ENCODE data around the gene USP32. TPM values are rescaled to one million over a fixed set of nuclear protein-coding genes. Genes with fewer than 3 reads are reported as not detected.
A peak's percentile ranks its signal among the peaks of the same experiment; 100 is the strongest.
"Not testable (repeated sequence)": the region's sequence is repeated elsewhere in the genome, so short reads cannot be mapped to it uniquely, and the experiment has no call there.

The USP32 gene
- total RNA-seq, 1 experiment from 2014 or later = 73.5 TPM

GRCh38 chr17:60229188-60229802, 162.6 kb downstream of the USP32 start:
- H4K20me1 ChIP-seq (ENCODE audit: control insufficient read depth, insufficient read depth, insufficient read length) = no peaks in the 10 kb centered on the region
- no peak overlapping the region for H2BK5ac ChIP-seq (ENCODE audit: insufficient read length, low read length)
- no peak overlapping the region for H3K4me2 ChIP-seq (ENCODE audit: insufficient read depth, insufficient read length, low read length)
- H3K18ac ChIP-seq (ENCODE audit: insufficient read length, low read depth, low read length) = no peak overlapping the region
- no peaks in the 10 kb centered on the region for H3K9me3 ChIP-seq (ENCODE audit: control insufficient read depth, low read depth, low read length)
- H3K27ac Mint-ChIP-seq = no peak overlapping the region
- no peaks in the 10 kb centered on the region for H3K4me1 ChIP-seq (ENCODE audit: insufficient read depth, low read length)
- H4K91ac ChIP-seq (ENCODE audit: insufficient read length, low read depth, low read length) = no peak overlapping the region
- no peaks in the 10 kb centered on the region for H3K79me2 ChIP-seq (ENCODE audit: insufficient read depth, low read length)
- no CpG with 5 or more reads among the region's 3 CpGs for WGBS (ENCODE audit: extremely low coverage, insufficient read length, low lambda C conversion rate)
- peaks cover under 1 to 2% of the 10 kb centered on the region in 2 experiments; a peak in 2 of 4 replicates for H3K4me1 Mint-ChIP-seq
- no peak overlapping the region for H3K4me3 Mint-ChIP-seq
- no peak overlapping the region for H3K27ac ChIP-seq (ENCODE audit: insufficient read length, low read depth, low read length)
- H2AK5ac ChIP-seq (ENCODE audit: insufficient read length, low read length) = no peak overlapping the region
- H4K5ac ChIP-seq (ENCODE audit: insufficient read length, low read depth, low read length) = no peak overlapping the region
- peaks cover 2 to 24% (median 15%) of the 10 kb centered on the region in 3 experiments; a peak in 6 of 7 replicates for H3K36me3 Mint-ChIP-seq (ENCODE audit: insufficient read depth in 1 of 3, low read depth in 3 of 3)
- no peak overlapping the region for H4K8ac ChIP-seq (replicated peaks; ENCODE audit: insufficient read length, low read depth, low read length)
- H2BK15ac ChIP-seq (ENCODE audit: low read depth, low read length) = no peak overlapping the region
- H2AFZ ChIP-seq (ENCODE audit: low read length) = no peak overlapping the region
- H3K9me3 Mint-ChIP-seq = no peaks in the 10 kb centered on the region
- H3K23me2 ChIP-seq (ENCODE audit: insufficient read length, low read depth, low read length, poor library complexity, severe bottlenecking) = no peaks in the 10 kb centered on the region
- no peak overlapping the region for H3K9ac ChIP-seq (ENCODE audit: extremely low read depth, insufficient read length, low read length)
- no peak overlapping the region for H3K14ac ChIP-seq (ENCODE audit: insufficient read depth, low read length)
- no peak overlapping the region for H3K23ac ChIP-seq (ENCODE audit: insufficient read length, low read depth, low read length)
- H3K4ac ChIP-seq (ENCODE audit: low read depth, low read length) = no peak overlapping the region
- no peak overlapping the region for H3K56ac ChIP-seq (ENCODE audit: insufficient read length, low read depth, low read length)
- DNase-seq = no peak
- no peaks in the 10 kb centered on the region for H3K27me3 Mint-ChIP-seq (ENCODE audit: low read depth)
- H2BK12ac ChIP-seq (ENCODE audit: insufficient read length, low read depth, low read length) = no peak overlapping the region
- H3K79me1 ChIP-seq (ENCODE audit: insufficient read depth, low read depth, low read length, poor library complexity, severe bottlenecking) = no peaks in the 10 kb centered on the region
- H3T11ph ChIP-seq (ENCODE audit: low read length) = no peak overlapping the region
- no peak overlapping the region for H2BK20ac ChIP-seq (ENCODE audit: low read depth, low read length, poor library complexity, severe bottlenecking)
- no peaks in the 10 kb centered on the region for H3K27me3 ChIP-seq (ENCODE audit: insufficient read depth, low read length)
- TF ChIP-seq CTCF (conservative IDR thresholded peaks at IDR 0.05) = peak; percentile 42
- H2BK120ac ChIP-seq (ENCODE audit: low read depth, low read length, poor library complexity, severe bottlenecking) = no peak overlapping the region

DNA sequence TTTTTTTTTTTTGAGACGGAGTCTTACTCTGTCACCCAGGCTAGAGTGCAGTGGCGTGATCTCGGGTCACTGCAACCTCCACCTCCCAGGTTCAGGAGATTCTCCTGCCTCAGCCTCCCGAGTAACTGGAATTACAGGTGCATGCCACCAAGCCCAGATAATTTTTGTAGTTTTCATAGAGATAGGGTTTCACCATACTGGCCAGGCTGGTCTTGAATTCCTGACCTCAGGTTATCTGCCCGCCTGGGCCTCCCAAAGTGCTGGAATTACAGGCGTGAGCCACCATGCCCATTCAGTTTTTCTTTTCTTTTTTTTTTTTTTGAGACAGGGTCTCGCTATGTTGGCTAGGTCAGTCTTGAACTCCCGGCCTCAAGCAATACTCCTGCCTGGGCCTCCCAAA, 164.7 kb downstream of the USP32 start:
- not testable (repeated sequence) for H3K79me2 ChIP-seq (ENCODE audit: insufficient read depth, low read length); H3K4me1 ChIP-seq (ENCODE audit: insufficient read depth, low read length); H3K4me2 ChIP-seq (ENCODE audit: insufficient read depth, insufficient read length, low read length); H3K23me2 ChIP-seq (ENCODE audit: insufficient read length, low read depth, low read length, poor library complexity, severe bottlenecking); H4K20me1 ChIP-seq (ENCODE audit: control insufficient read depth, insufficient read depth, insufficient read length); H2BK12ac ChIP-seq (ENCODE audit: insufficient read length, low read depth, low read length); H3K4me1 Mint-ChIP-seq; H4K8ac ChIP-seq (replicated peaks; ENCODE audit: insufficient read length, low read depth, low read length); H3K79me1 ChIP-seq (ENCODE audit: insufficient read depth, low read depth, low read length, poor library complexity, severe bottlenecking); H2BK15ac ChIP-seq (ENCODE audit: low read depth, low read length); H2BK120ac ChIP-seq (ENCODE audit: low read depth, low read length, poor library complexity, severe bottlenecking); H3K56ac ChIP-seq (ENCODE audit: insufficient read length, low read depth, low read length); H2BK5ac ChIP-seq (ENCODE audit: insufficient read length, low read length); H3K27me3 Mint-ChIP-seq (ENCODE audit: low read depth); H3K18ac ChIP-seq (ENCODE audit: insufficient read length, low read depth, low read length); H3K14ac ChIP-seq (ENCODE audit: insufficient read depth, low read length); DNase-seq; H2AFZ ChIP-seq (ENCODE audit: low read length); H3K27ac Mint-ChIP-seq; H4K5ac ChIP-seq (ENCODE audit: insufficient read length, low read depth, low read length); H3K9me3 ChIP-seq (ENCODE audit: control insufficient read depth, low read depth, low read length); H3K27me3 ChIP-seq (ENCODE audit: insufficient read depth, low read length); H4K91ac ChIP-seq (ENCODE audit: insufficient read length, low read depth, low read length); H3K4me3 Mint-ChIP-seq; H3T11ph ChIP-seq (ENCODE audit: low read length); H3K9ac ChIP-seq (ENCODE audit: extremely low read depth, insufficient read length, low read length); H3K4ac ChIP-seq (ENCODE audit: low read depth, low read length); H2BK20ac ChIP-seq (ENCODE audit: low read depth, low read length, poor library complexity, severe bottlenecking); H2AK5ac ChIP-seq (ENCODE audit: insufficient read length, low read length); H3K23ac ChIP-seq (ENCODE audit: insufficient read length, low read depth, low read length); H3K9me3 Mint-ChIP-seq; H3K27ac ChIP-seq (ENCODE audit: insufficient read length, low read depth, low read length)
- H3K36me3 Mint-ChIP-seq (ENCODE audit: insufficient read depth in 1 of 3, low read depth in 3 of 3) = peaks cover 1 to 28% (median 16%) of the 10 kb centered on the region in 3 experiments; a peak in 5 of 7 replicates
- no CpG with 5 or more reads among the region's 8 CpGs for WGBS (ENCODE audit: extremely low coverage, insufficient read length, low lambda C conversion rate)
